ENCODE results near the gene C9orf85.

The C9orf85 gene

DNA sequence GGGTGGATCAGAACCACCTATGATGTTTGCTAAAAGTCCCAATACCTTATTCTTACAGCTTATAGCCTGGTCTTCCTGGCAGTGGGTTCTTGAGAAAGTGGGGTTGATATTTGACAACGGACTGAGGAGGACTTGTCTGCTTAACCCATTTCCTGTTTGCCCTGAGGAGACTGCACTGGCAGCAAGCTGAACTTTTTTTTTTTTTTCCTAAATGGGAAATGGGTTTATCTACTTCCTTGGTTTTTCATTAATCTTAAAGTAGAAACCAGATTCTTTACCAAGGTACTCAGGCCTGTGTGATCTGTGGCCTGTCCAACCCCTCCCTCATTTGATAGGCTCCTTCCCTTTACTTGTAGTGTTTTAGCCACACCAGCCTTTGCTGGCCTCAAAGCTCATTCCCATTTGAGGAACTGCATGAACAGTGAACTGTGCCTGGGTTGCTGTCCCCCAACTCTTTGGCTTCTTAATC is 101.9 kb downstream of the C9orf85 start:
- no peak for ATAC-seq

DNA sequence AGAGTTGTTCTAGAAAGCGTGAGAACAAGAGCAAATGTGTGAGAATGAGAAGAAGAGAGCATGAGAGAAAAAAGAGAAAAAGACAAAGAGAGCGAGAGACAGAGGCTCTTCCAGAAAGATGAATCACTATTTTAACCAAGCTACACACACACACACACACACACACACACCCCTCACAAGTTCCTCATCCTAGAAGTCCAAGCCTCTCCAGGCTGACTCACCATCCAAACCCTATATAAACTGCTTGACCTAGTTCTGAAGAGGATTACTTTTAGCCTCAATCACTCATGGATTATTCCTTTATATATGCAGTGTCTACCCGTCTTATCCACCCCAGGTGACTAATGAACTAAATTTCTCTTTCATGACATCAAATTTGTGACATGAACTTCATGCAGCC is 111.4 kb downstream of the C9orf85 start:
- ATAC-seq = no peak
